Activated CD8-positive, alpha-beta T cell treated with anti-CD3 and anti-CD28 coated beads for 36 hours (primary cell): ENCODE measurements around the gene R3HDM2. TPM values are rescaled to one million over a fixed set of nuclear protein-coding genes. Genes with fewer than 3 reads are reported as not detected.

ENCODE experiments used
- ATAC-seq: fragments of 200-7000 bp; cut with Tn5 transposase; one replicate; pipeline ENCODE4 v1.10.0; 2021; ENCODE audit warnings: mild to moderate bottlenecking, moderate library complexity
- CTCF ChIA-PET: fragments of 350-600 bp; sonication (Branson Sonifier 250); formaldehyde crosslinking; loops from one replicate; lab custom pipeline; 2021; ENCODE audit warnings: antibody characterized with exemption; lab: Charles Lee
- POLR2A ChIA-PET: fragments of 350-600 bp; sonication (Branson Sonifier 250); formaldehyde crosslinking; loops from one replicate; lab custom pipeline; 2021; ENCODE audit warnings: antibody characterized with exemption; lab: Charles Lee
- DNase-seq: peaks from one replicate; pipeline ENCODE4 v3.0.0-alpha.2; 2020
- H3K27ac Mint-ChIP-seq: one replicate; pipeline ENCODE4 v1.8.0; 2021; ENCODE audit warnings: mild to moderate bottlenecking, mixed read lengths
- H3K27me3 Mint-ChIP-seq: one replicate; pipeline ENCODE4 v1.8.0; 2021; ENCODE audit warnings: mixed read lengths
- H3K36me3 Mint-ChIP-seq: one replicate; pipeline ENCODE4 v1.8.0; 2021; ENCODE audit warnings: low read depth, mixed read lengths
- H3K4me1 Mint-ChIP-seq: one replicate; pipeline ENCODE4 v1.8.0; 2021; ENCODE audit warnings: low read depth, mixed read lengths
- H3K4me3 Mint-ChIP-seq: one replicate; pipeline ENCODE4 v1.8.0; 2021; ENCODE audit warnings: mild to moderate bottlenecking, moderate library complexity, mixed read lengths
- H3K9me3 Mint-ChIP-seq: one replicate; pipeline ENCODE4 v1.8.0; 2021; ENCODE audit warnings: mixed read lengths
- intact Hi-C: fragments of 100-400 bp; cut with micrococcal nuclease; formaldehyde crosslinking; loops from one replicate; pipeline ENCODE4 v1.10.0; 2022
- total RNA-seq, 2 experiments: library from RNA; stranded (reverse); gene quantifications; one replicate each; pipeline ENCODE4 v1.2.3, GENCODE V29; 2021
- TF ChIP-seq, protein P1 (sequence below): fragments of 200-600 bp; IDR thresholded peaks from one replicate; pipeline ENCODE4 v1.8.0; 2022; ENCODE audit warnings: antibody characterized with exemption, mild to moderate bottlenecking

R3HDM2 gene
- total RNA-seq = 10 to 100 TPM; 33.2 to 44.0 TPM

DNA sequence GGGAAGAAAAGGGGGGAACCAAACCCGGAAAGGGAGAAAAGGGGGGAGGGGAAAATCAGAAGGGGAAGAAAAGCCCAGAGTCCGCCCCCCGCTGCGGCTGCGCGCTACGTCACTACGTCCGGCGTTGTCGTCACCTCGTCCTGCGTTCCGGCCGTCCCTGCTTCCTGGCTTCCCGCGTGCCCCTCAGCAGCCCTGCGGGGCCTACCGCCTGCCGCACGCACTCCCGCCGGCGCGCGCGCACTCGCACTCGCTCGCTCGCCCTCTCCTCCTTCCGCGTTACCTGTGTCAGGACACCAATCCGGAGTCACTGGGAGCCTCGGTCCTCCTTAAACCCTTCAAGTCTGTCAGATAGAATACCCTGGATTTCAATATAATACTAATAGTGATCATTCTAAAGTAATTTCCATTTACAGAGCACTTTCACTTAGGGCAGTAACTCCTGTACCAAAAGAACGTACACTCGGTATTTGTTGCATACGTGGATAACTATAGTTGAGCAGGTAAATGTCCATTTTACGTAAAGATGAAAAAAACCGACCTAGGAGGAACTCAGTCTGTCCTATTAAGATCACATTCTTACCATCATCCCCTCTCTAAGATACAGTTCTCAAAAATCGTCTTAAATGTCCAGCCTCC is at the start of gene R3HDM2:
Gene R3HDM2, minus strand, starts transcription at position 113 of the 636 bp plus-strand sequence. CDS start 120,615 bp downstream, outside the sequence.
- Mint-ChIP-seq H3K27ac (peak within 1 kb of the TSS; percentile 100), H3K27me3 (no peaks in the 10 kb centered on the region), H3K4me1 (peaks cover 41% of the 10 kb centered on the region), H3K4me3 (peak within 1 kb of the TSS; percentile 98), H3K9me3 (no peaks in the 10 kb centered on the region), H3K36me3 (peaks cover 7% of the 10 kb centered on the region)
- ChIA-PET POLR2A (interaction anchor here (1.2 kb wide), 1 partner anchor 20 kb away, joined by 3 read pairs; no protein-coding TSS in a partner anchor), CTCF (interaction anchor here (0.9 to 4.9 kb wide), 4 partner anchors 20 to 28 kb away, joined by 3 to 29 read pairs (median 9); partner anchors contain the start of genes GLI1 and INHBE)
- DNase-seq = peak; percentile 97
- TF ChIP-seq, protein P1, sequence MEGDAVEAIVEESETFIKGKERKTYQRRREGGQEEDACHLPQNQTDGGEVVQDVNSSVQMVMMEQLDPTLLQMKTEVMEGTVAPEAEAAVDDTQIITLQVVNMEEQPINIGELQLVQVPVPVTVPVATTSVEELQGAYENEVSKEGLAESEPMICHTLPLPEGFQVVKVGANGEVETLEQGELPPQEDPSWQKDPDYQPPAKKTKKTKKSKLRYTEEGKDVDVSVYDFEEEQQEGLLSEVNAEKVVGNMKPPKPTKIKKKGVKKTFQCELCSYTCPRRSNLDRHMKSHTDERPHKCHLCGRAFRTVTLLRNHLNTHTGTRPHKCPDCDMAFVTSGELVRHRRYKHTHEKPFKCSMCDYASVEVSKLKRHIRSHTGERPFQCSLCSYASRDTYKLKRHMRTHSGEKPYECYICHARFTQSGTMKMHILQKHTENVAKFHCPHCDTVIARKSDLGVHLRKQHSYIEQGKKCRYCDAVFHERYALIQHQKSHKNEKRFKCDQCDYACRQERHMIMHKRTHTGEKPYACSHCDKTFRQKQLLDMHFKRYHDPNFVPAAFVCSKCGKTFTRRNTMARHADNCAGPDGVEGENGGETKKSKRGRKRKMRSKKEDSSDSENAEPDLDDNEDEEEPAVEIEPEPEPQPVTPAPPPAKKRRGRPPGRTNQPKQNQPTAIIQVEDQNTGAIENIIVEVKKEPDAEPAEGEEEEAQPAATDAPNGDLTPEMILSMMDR = no peak
- intact Hi-C loops = no loop called here
- ATAC-seq = peak; percentile 94

DNA sequence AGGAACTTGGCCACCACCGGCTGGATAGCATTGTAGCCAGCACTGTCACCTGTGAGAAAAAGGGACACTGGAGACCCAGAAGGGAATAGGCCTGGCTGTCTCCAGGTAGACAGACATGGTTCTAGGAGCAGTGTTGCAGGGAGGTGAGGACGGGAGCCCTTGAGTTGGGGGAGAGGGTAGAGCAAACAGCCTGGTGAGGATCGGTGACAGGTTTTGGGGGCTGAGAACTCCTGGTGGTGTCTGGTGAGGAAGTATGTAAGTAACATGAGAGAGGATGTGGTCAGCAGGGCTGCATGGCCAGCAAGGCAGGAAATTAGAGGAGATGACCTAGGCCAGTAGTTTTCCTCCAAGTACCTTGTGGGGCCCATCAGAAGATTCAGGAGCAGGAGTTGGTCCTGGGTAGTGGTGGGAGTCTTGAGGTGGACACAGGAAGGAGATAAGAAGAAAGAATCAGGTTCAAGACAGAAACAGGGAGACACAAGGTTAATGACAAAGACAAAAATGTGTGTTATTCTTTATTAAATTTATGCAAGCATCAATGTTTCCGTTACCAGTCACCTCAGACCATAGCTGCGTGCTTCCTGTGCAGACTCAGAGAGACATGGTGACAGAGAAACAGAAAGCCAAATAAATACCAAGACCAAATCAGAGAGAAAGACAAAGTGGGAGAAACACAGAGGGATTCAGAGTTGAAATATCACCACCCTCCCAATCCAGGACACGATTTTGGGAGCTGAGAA is 48.7 kb upstream of the R3HDM2 start, which contains the start of gene ARHGAP9:
Gene ARHGAP9, minus strand, starts transcription at position 491 of the 740 bp plus-strand sequence. Its CDS starts 460 bp downstream, at position 31.
- ATAC-seq (peak; percentile 50), DNase-seq (peak; percentile 83)
- peak within 1 kb of the TSS; percentile 99 for H3K27ac Mint-ChIP-seq
- peaks cover 49% of the 10 kb centered on the region for H3K4me1 Mint-ChIP-seq
- H3K36me3 Mint-ChIP-seq = peaks cover 33% of the 10 kb centered on the region
- H3K9me3 Mint-ChIP-seq = no peaks in the 10 kb centered on the region
- H3K4me3 Mint-ChIP-seq = peak within 1 kb of the TSS; percentile 89
- intact Hi-C loops = loop anchor here (5.0 kb wide), 1 partner anchor 43 kb away; the partner anchor contains the start of genes DDIT3 and MBD6
- ChIA-PET POLR2A (interaction anchor here (0.7 to 4.6 kb wide), 13 partner anchors 8 to 47 kb away, joined by 3 to 50 read pairs (median 5); partner anchors contain the start of genes DDIT3, GLI1, INHBE and MARS1), CTCF (interaction anchor here (0.8 to 9.9 kb wide), 5 partner anchors 12 to 41 kb away, joined by 3 to 152 read pairs (median 4); partner anchors contain the start of genes DDIT3, GLI1 and INHBE)
- no peaks in the 10 kb centered on the region for H3K27me3 Mint-ChIP-seq
- TF ChIP-seq, protein P1 = no peak

DNA sequence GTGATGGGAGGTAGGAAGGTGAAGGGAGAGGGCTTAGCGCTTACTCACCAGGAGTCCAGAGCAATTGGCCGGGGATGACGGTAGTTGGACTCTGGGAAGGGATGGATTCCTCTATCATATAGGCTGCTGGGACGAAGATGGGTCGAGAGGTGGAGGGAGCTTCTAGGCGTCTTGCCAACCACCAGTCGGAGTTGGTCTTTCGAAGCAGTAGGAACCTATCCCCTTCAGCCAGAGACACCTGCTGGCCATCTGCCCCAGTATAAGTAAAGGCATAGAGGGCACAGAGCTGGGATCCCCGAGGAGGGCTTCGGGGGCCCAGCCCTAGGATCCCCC is 48.2 kb upstream of the R3HDM2 start:
- ChIA-PET POLR2A (interaction anchor here (0.7 to 4.6 kb wide), 7 partner anchors 10 to 40 kb away, joined by 3 to 50 read pairs (median 6); partner anchors contain the start of genes DDIT3, GLI1 and MARS1), CTCF (interaction anchor here (0.6 to 9.9 kb wide), 2 partner anchors 18 to 27 kb away, joined by 3 to 152 read pairs; partner anchors contain the start of gene GLI1)
- H3K27ac Mint-ChIP-seq = peak overlapping the region; percentile 99
- TF ChIP-seq, protein P1 = no peak
- H3K4me1 Mint-ChIP-seq = peaks cover 54% of the 10 kb centered on the region
- intact Hi-C loops = loop anchor here (5.0 kb wide), 1 partner anchor 43 kb away; the partner anchor contains the start of genes DDIT3 and MBD6
- H3K36me3 Mint-ChIP-seq = peaks cover 38% of the 10 kb centered on the region
- DNase-seq (peak; percentile 41), ATAC-seq (no peak)
- no peaks in the 10 kb centered on the region for H3K27me3 Mint-ChIP-seq
- peak overlapping the region; percentile 89 for H3K4me3 Mint-ChIP-seq
- H3K9me3 Mint-ChIP-seq = no peaks in the 10 kb centered on the region

DNA sequence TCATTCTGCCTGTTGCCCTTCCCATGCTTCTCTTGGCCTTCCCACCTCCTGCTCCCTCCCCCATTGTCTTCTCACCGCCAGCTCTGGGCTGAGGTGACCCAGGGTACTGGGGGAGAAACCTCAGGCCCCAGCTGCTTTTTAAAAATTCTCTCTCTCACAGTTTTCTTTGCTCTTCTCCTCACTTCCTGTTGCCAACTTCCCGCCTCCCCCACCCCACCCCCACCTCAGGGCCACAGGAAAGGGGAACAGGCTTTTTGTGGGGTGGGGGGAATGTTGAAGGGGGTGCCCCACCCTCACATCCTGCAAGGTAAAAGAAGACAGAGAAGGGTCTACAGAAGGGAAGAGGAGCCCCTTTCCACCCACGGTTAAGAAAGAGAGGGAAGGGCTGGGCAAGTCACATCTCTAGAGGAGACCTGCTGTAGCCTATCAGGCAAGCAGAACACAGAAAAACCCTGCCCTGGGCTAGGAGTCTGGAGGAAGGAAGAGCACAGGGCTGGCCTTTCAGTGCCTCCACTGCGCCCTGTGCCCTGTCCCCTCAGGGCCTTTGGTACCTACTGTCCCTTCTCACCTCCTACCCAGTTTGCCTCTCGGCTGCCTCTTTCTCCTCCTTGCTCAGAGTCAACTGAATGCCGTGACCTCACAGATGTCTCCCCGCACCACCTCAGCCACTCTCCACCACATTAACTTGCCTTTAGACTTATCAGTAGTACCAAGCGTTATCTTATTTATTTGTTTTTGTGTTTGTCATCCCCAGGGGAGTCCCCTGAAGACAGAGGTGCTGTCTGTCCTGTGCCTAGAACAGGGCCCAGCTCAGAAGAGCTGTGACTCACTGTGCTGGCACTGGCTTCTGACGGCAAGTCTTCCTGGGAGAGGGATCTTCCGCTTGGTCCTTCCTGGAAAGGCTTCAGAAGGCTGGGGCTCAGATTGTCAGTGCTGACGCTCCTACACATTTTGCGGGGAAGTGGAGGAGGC is 47.2 kb upstream of the R3HDM2 start:
- TF ChIP-seq, protein P1 = no peak
- ChIA-PET POLR2A (interaction anchor here (0.8 to 4.6 kb wide), 11 partner anchors 9 to 41 kb away, joined by 3 to 50 read pairs (median 6); partner anchors contain the start of genes DDIT3 and GLI1), CTCF (interaction anchor here (0.6 to 9.9 kb wide), 9 partner anchors 9 to 61 kb away, joined by 3 to 152 read pairs (median 5); partner anchors contain the start of genes DDIT3, GLI1 and INHBE)
- intact Hi-C loops = loop anchor here (5.0 kb wide), 1 partner anchor 44 kb away; the partner anchor contains the start of genes DDIT3 and MBD6
- Mint-ChIP-seq H3K4me1 (peaks cover 54% of the 10 kb centered on the region), H3K4me3 (peak overlapping the region; percentile 89), H3K27me3 (no peaks in the 10 kb centered on the region), H3K27ac (peak overlapping the region; percentile 99), H3K9me3 (no peaks in the 10 kb centered on the region), H3K36me3 (peaks cover 44% of the 10 kb centered on the region)
- DNase-seq (peak; percentile 68), ATAC-seq (peak; percentile 51)
